HepG2 (cell line): ENCODE measurements around the gene POMT1. TPM values are rescaled to one million over a fixed set of nuclear protein-coding genes. Genes with fewer than 3 reads are reported as not detected.

ENCODE experiments used
- ATAC-seq: fragments of 200-7000 bp; cut with Tn5 transposase; 3 replicates; pipeline ENCODE4 v1.9.1; 2020; ENCODE audit warnings: mild to moderate bottlenecking, moderate library complexity
- BruUV-seq: library from RNA; stranded (reverse); fragments of 400-500 nt; replicated peaks from 2 replicates; lab custom pipeline; 2021; lab: Mats Ljungman, UMichigan
- CTCF ChIA-PET: fragments of 300-600 bp; formaldehyde crosslinking; extraction: SDS; loops from one replicate; lab custom pipeline; 2021; ENCODE audit warnings: low total read pairs, inconsistent platforms, low intra/inter-chr PET ratio; lab: Yijun Ruan, JAX
- POLR2A ChIA-PET: fragments of 350-600 bp; sonication (Branson Sonifier 250); formaldehyde crosslinking; loops from one replicate; lab custom pipeline; 2020; ENCODE audit warnings: antibody characterized with exemption, inconsistent platforms; lab: Yijun Ruan, JAX
- DNase-seq: peaks from one replicate; pipeline ENCODE4 v3.0.0-alpha.2; 2015; ENCODE audit warnings: low spot score
- FAIRE-seq: peaks from 3 replicates; lab custom pipeline; 2011; peaks lifted over from hg19 to GRCh38; lab: Jason Lieb, UNC
- H2AFZ ChIP-seq: one replicate; pipeline ENCODE4 v1.6.1; 2011; ENCODE audit warnings: low read length, inconsistent platforms
- H3K27ac ChIP-seq: fragments of 300-600 bp; 3 replicates; pipeline ENCODE4 v1.8.0; 2011; ENCODE audit warnings: mixed run types, mild to moderate bottlenecking, mixed read lengths, low read length, inconsistent platforms; ENCODE audit not compliant: insufficient read depth; ENCODE audit errors: extremely low read length
- H3K27me3 ChIP-seq, 2 experiments: fragments of 200-600 bp in 1 of 2; 2 replicates in 1 of 2; 3 replicates in 1 of 2; pipeline versions ENCODE4 v1.6.0 to v1.8.0; 2011; ENCODE audit warnings: low read length in 2 of 2, mild to moderate bottlenecking in 2 of 2, moderate library complexity in 2 of 2, inconsistent platforms in 1 of 2; ENCODE audit not compliant: insufficient read depth in 2 of 2, control insufficient read depth in 1 of 2
- H3K36me3 ChIP-seq, 2 experiments: fragments of 200-600 bp in 1 of 2; replicated peaks in 1 of 2; 2 replicates in 1 of 2; 3 replicates in 1 of 2; pipeline versions ENCODE4 v1.5.1 to v1.8.0; 2011; ENCODE audit warnings: low read length in 2 of 2, inconsistent platforms in 1 of 2; ENCODE audit not compliant: insufficient read depth in 2 of 2, control insufficient read depth in 1 of 2
- H3K4me1 ChIP-seq: 2 replicates; pipeline ENCODE4 v1.5.1; 2012; ENCODE audit warnings: low read length, inconsistent platforms; ENCODE audit not compliant: insufficient read depth
- H3K4me2 ChIP-seq: 2 replicates; pipeline ENCODE4 v1.6.0; 2011; ENCODE audit warnings: low read depth, low read length, inconsistent platforms
- H3K4me3 ChIP-seq, 3 experiments: fragments of 200-600 bp in 1 of 3; sonication (generic), shearing (Covaris generic) in 1 of 3; replicated peaks in 1 of 3; 2 replicates each; pipeline ENCODE4 v1.5.1; 2011 to 2016; ENCODE audit warnings: low read length in 3 of 3, inconsistent platforms in 2 of 3, low read depth in 2 of 3, mild to moderate bottlenecking in 2 of 3, control low read depth in 1 of 3, mixed read lengths in 1 of 3; ENCODE audit not compliant: insufficient read depth in 1 of 3
- H3K79me2 ChIP-seq: one replicate; pipeline ENCODE4 v1.6.1; 2011; ENCODE audit warnings: low read length, inconsistent platforms; ENCODE audit not compliant: insufficient read depth
- H3K9ac ChIP-seq: 2 replicates; pipeline ENCODE4 v1.6.0; 2011; ENCODE audit warnings: mild to moderate bottlenecking, low read depth, low read length, inconsistent platforms; ENCODE audit not compliant: insufficient read depth
- H3K9me3 ChIP-seq: 2 replicates; pipeline ENCODE4 v1.5.1; 2012; ENCODE audit warnings: mild to moderate bottlenecking, low read length
- H4K20me1 ChIP-seq: 2 replicates; pipeline ENCODE4 v1.6.0; 2011; ENCODE audit warnings: inconsistent platforms, mild to moderate bottlenecking, low read length, moderate library complexity; ENCODE audit not compliant: insufficient read depth
- GPN1 ChIP-seq: sonication (generic); formaldehyde crosslinking; IDR thresholded peaks from 2 replicates; pipeline ENCODE4 v1.5.1; 2020; ENCODE audit warnings: missing genetic modification reagents, borderline replicate concordance
- MATR3 ChIP-seq: sonication (generic); formaldehyde crosslinking; IDR thresholded peaks from 2 replicates; pipeline ENCODE4 v1.4.0; 2020; ENCODE audit warnings: missing genetic modification reagents
- NFYB ChIP-seq: sonication (generic); formaldehyde crosslinking; IDR thresholded peaks from 2 replicates; pipeline ENCODE4 v1.4.0; 2020; ENCODE audit warnings: missing genetic modification reagents
- REL ChIP-seq: sonication (generic); formaldehyde crosslinking; conservative IDR thresholded peaks from 2 replicates; pipeline ENCODE4 v1.8.0; 2022; ENCODE audit warnings: mild to moderate bottlenecking, missing genetic modification reagents, moderate library complexity
- SKI ChIP-seq: fragments of 450-650 bp; IDR thresholded peaks from one replicate; pipeline ENCODE4 v1.6.1; 2018; ENCODE audit warnings: mild to moderate bottlenecking; ENCODE audit not compliant: partially characterized antibody
- ZNF549 ChIP-seq: sonication (generic); formaldehyde crosslinking; IDR thresholded peaks from 2 replicates; pipeline ENCODE4 v1.5.0; 2020; ENCODE audit warnings: missing genetic modification reagents
- ZNF687 ChIP-seq: sonication (generic); formaldehyde crosslinking; IDR thresholded peaks from 2 replicates; pipeline ENCODE4 v1.5.1; 2020; ENCODE audit warnings: mild to moderate bottlenecking, missing genetic modification reagents, moderate library complexity
- WGBS: methylation state at CpG from one replicate; pipeline ENCODE4 v1.1.6; 2017; ENCODE audit warnings: low lambda C conversion rate; 5-methylcytosine and 5-hydroxymethylcytosine counted together
- in situ Hi-C: cut with HindIII; loops from 2 replicates; pipeline ENCODE4 v1.10.0; 2017; ENCODE audit warnings: low pct_unique_long_range_greater_than_20kb; ENCODE audit not compliant: extremely low pct_ligation_motif_present
- intact Hi-C: fragments of 100-400 bp; cut with micrococcal nuclease; formaldehyde crosslinking; loops from one replicate; pipeline ENCODE4 v1.10.0; 2022; ENCODE audit not compliant: unreplicated experiment
- polyA plus RNA-seq, 8 experiments: library from polyadenylated mRNA; depleted of rRNA in 3 of 8; stranded (reverse) in 7 of 8; unstranded in 1 of 8; fragments of >200 nt; fragmentation: Illumina TruSeq in 4 of 8; extraction: Trizol in 4 of 8; gene quantifications; 2 replicates each; pipeline versions ENCODE4 v1.2.1 to v1.2.3, GENCODE V29; 2011 to 2016; ENCODE audit warnings: low read depth in 4 of 8, missing spikeins in 1 of 8, mixed read lengths in 1 of 8; ENCODE audit not compliant: insufficient read depth in 1 of 8
- total RNA-seq, 5 experiments: library from RNA; depleted of rRNA; stranded (reverse); fragments of >200 nt; fragmentation: Illumina TruSeq; extraction: Trizol; gene quantifications; 2 replicates each; pipeline ENCODE4 v1.2.3, GENCODE V29; 2016; ENCODE audit warnings: low read depth in 1 of 5

The POMT1 gene
- total and polyA plus RNA-seq, 2 of the 13 experiments (the other 11 are each of a cell fraction or from before 2014, with no cell fraction given): 21.6 to 22.7 TPM

- Histone ChIP-seq H3K79me2 (no peaks in the 10 kb centered on the region), H3K9me3 (no peaks in the 10 kb centered on the region), H3K4me1 (peaks cover 8% of the 10 kb centered on the region), H3K27ac (no peak overlapping the region), H3K27me3 (no peaks in the 10 kb centered on the region), H3K9ac (no peak overlapping the region), H4K20me1 (peaks cover 17% of the 10 kb centered on the region), H2AFZ (no peak overlapping the region), H3K4me2 (no peak overlapping the region), H3K36me3 (peaks cover 39 to 84% of the 10 kb centered on the region in 2 experiments), H3K4me3 (no peak overlapping the region)
- FAIRE-seq (no peak), DNase-seq (no peak), ATAC-seq (no peak)
- ChIA-PET CTCF (no interaction called here), POLR2A (no interaction called here)
- intact Hi-C loops: no loop called here
- 98% methylated on average over 4 of the region's 4 CpGs for WGBS
- no peak for TF ChIP-seq MATR3 (CRISPR knock-in tag)
- no peak for TF ChIP-seq SKI
- TF ChIP-seq NFYB (CRISPR knock-in tag): no peak
- TF ChIP-seq ZNF549: no peak
- TF ChIP-seq REL (CRISPR knock-in tag): no peak
- TF ChIP-seq ZNF687 (CRISPR knock-in tag): no peak
- TF ChIP-seq GPN1: no peak
- BruUV-seq: no TSS peak
- in situ Hi-C loops: no loop called here
These were observed 34.7 kb upstream of the POMT1 start for GRCh38 chr9:131468031-131468430.
